ENCODE data around the gene DHX34.
"Not testable (repeated sequence)": the region's sequence is repeated elsewhere in the genome, so short reads cannot be mapped to it uniquely, and the experiment has no call there.

DHX34 gene

DNA sequence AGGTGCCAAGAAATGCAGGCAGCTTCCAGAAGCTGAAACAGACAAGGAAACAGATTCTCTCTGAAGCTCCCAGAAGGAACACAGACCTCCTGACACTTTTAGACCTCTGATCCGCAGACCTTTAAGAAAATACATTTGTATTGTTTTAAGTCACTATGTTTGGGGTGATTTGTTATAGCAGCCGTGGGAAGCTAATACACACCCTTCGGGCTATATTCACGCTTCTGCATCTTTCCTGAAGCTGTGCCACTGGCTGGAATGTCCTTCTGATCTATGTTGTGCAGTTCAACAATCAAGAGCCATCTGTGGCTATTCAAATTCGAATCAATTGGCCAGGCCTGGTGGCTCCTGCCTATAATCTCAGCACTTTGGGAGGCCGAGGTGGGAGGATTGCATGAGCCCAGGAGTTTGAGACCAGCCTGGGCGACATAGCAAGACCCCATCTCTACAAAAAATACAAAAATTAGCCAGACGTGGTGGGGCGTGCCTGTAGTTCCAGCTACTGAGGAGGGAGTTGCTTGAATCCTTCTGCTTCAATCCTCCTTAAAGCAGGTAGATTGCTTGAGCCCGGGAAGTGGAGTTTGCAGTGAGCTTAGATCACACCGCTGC lies 5.8 kb upstream of the DHX34 start:
- Histone ChIP-seq H3K9ac (ENCODE audit: low read length) (no peak overlapping the region), H4K20me1 (ENCODE audit: insufficient read depth, low read length) (no peaks in the 10 kb centered on the region), H3K4me3 (ENCODE audit: low read length) (no peak overlapping the region), H2AFZ (ENCODE audit: low read depth, low read length) (no peak overlapping the region), H3K36me3 (replicated peaks; ENCODE audit: low read depth, low read length) (no peaks in the 10 kb centered on the region), H3K79me2 (ENCODE audit: low read length) (no peaks in the 10 kb centered on the region), H3K4me1 (ENCODE audit: low read length) (peaks cover 3% of the 10 kb centered on the region; the same call in 1 of the 2 replicates), H3K4me2 (ENCODE audit: low read length) (no peak overlapping the region), H3K27me3 (ENCODE audit: low read depth, low read length) (no peaks in the 10 kb centered on the region), H3K27ac (ENCODE audit: low read length) (no peak overlapping the region), H3K9me3 (ENCODE audit: insufficient read depth, low read length) (no peaks in the 10 kb centered on the region)
- no peak for TF ChIP-seq EZH2phosphoT487 (IDR thresholded peaks at IDR 0.05; ENCODE audit: low read depth)
- TF ChIP-seq, protein P1, sequence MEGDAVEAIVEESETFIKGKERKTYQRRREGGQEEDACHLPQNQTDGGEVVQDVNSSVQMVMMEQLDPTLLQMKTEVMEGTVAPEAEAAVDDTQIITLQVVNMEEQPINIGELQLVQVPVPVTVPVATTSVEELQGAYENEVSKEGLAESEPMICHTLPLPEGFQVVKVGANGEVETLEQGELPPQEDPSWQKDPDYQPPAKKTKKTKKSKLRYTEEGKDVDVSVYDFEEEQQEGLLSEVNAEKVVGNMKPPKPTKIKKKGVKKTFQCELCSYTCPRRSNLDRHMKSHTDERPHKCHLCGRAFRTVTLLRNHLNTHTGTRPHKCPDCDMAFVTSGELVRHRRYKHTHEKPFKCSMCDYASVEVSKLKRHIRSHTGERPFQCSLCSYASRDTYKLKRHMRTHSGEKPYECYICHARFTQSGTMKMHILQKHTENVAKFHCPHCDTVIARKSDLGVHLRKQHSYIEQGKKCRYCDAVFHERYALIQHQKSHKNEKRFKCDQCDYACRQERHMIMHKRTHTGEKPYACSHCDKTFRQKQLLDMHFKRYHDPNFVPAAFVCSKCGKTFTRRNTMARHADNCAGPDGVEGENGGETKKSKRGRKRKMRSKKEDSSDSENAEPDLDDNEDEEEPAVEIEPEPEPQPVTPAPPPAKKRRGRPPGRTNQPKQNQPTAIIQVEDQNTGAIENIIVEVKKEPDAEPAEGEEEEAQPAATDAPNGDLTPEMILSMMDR (IDR thresholded peaks at IDR 0.05; ENCODE audit: low read depth, low read length), result no peak

DNA sequence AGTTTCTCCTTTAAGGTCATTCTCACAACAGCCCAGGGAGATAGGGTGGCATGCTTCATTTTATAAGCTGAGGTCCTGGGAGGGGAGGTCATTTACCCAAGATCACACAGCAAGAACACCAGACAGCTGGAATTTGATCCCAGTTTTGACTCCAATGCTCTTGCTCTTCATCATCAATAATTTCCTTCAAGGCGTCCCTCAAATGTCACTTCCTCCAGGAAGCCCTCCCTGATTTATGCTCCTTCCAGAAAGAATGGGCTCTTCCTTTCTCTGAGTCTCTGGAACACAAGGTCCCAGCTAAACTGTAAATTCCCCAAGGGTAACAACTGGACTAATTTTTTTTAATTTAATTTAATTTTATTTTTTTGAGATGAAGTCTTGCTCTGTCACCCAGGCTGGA lies 4.7 kb upstream of the DHX34 start:
- Histone ChIP-seq H3K27ac (ENCODE audit: low read length) (no peak overlapping the region), H3K4me3 (ENCODE audit: low read length) (no peak overlapping the region), H3K27me3 (ENCODE audit: low read depth, low read length) (no peaks in the 10 kb centered on the region), H3K9ac (ENCODE audit: low read length) (no peak overlapping the region), H2AFZ (ENCODE audit: low read depth, low read length) (no peak overlapping the region), H3K36me3 (replicated peaks; ENCODE audit: low read depth, low read length) (no peaks in the 10 kb centered on the region), H3K4me2 (ENCODE audit: low read length) (no peak overlapping the region), H3K9me3 (ENCODE audit: insufficient read depth, low read length) (no peaks in the 10 kb centered on the region), H4K20me1 (ENCODE audit: insufficient read depth, low read length) (no peaks in the 10 kb centered on the region), H3K4me1 (ENCODE audit: low read length) (peaks cover 9% of the 10 kb centered on the region; the same call in 1 of the 2 replicates), H3K79me2 (ENCODE audit: low read length) (peaks cover 2% of the 10 kb centered on the region)
- TF ChIP-seq EZH2phosphoT487 (IDR thresholded peaks at IDR 0.05; ENCODE audit: low read depth), result no peak
- TF ChIP-seq, protein P1 (IDR thresholded peaks at IDR 0.05; ENCODE audit: low read depth, low read length), result no peak

DNA sequence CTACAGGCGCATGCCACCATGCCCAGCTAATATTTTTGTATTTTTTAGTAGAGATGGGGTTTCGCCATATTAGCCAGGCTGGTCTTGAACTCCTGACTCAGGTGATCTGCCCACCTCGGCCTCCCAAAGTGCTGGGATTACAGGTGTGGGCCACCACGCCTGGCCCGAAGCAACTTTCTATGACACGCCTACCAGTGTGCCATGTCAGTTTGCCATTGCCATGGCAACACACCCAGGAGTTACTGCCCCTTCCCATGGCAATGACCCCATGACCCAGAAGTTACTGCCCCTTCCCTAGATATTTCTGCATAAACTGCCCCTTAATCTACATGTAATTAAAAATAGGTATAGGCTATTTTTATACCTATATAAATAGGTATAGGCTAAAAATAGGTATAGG lies 3.1 kb upstream of the DHX34 start:
- H3K36me3 ChIP-seq (replicated peaks; ENCODE audit: low read depth, low read length); H3K27ac ChIP-seq (ENCODE audit: low read length); H3K4me3 ChIP-seq (ENCODE audit: low read length); H4K20me1 ChIP-seq (ENCODE audit: insufficient read depth, low read length); H2AFZ ChIP-seq (ENCODE audit: low read depth, low read length); H3K27me3 ChIP-seq (ENCODE audit: low read depth, low read length); H3K9me3 ChIP-seq (ENCODE audit: insufficient read depth, low read length); H3K4me2 ChIP-seq (ENCODE audit: low read length); H3K9ac ChIP-seq (ENCODE audit: low read length): not testable (repeated sequence)
- Histone ChIP-seq H3K79me2 (ENCODE audit: low read length) (peaks cover 18% of the 10 kb centered on the region), H3K4me1 (ENCODE audit: low read length) (peaks cover 17% of the 10 kb centered on the region)

DNA sequence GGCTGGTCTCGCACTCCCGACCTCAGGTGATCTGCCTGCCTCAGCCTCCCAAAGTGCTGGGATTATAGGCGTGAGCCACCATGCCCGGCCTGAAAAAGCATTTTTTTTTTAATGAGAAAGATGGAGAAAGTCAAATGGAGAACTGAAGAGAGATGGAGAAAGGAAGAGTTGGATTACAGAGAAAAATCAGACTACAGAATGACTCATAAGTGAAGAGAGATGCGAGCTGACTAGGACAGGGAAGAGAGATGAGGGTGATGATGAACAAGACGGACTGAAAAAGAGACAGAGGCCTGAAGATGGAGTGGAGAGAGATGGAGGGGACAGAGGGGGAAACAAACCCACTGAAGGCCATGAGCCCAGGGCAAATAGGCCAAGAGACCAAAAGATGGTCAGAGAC lies 1.5 kb downstream of the DHX34 start:
- Histone ChIP-seq H2AFZ (ENCODE audit: low read depth, low read length) (no peak overlapping the region), H3K4me3 (ENCODE audit: low read length) (no peak overlapping the region), H3K27ac (ENCODE audit: low read length) (no peak overlapping the region), H3K36me3 (replicated peaks; ENCODE audit: low read depth, low read length) (peaks cover 36% of the 10 kb centered on the region), H3K27me3 (ENCODE audit: low read depth, low read length) (no peaks in the 10 kb centered on the region), H3K9ac (ENCODE audit: low read length) (no peak overlapping the region), H3K4me2 (ENCODE audit: low read length) (no peak overlapping the region), H4K20me1 (ENCODE audit: insufficient read depth, low read length) (no peaks in the 10 kb centered on the region), H3K9me3 (ENCODE audit: insufficient read depth, low read length) (no peaks in the 10 kb centered on the region), H3K79me2 (ENCODE audit: low read length) (peaks cover 46% of the 10 kb centered on the region), H3K4me1 (ENCODE audit: low read length) (peaks cover 17% of the 10 kb centered on the region)
- TF ChIP-seq, protein P1 (IDR thresholded peaks at IDR 0.05; ENCODE audit: low read depth, low read length), result no peak
- TF ChIP-seq EZH2phosphoT487 (IDR thresholded peaks at IDR 0.05; ENCODE audit: low read depth), result no peak
